Testis (tissue), 2 donors: ENCODE results near the gene FAM117B.

ENCODE experiments used
- POLR2A ChIP-seq: fragments of 450-650 bp; IDR thresholded peaks from one replicate; pipeline ENCODE4 v1.6.1; 2017; ENCODE audit warnings: antibody characterized with exemption, mild to moderate bottlenecking, moderate library complexity
- TF ChIP-seq, protein P1 (sequence below), 3 experiments: fragments of 450-650 bp in 2 of 3; fragments of 200-600 bp in 1 of 3; sonication (generic) in 1 of 3; IDR thresholded peaks; one replicate each; pipeline ENCODE4 v1.5.1; 2016 to 2019; ENCODE audit warnings: antibody characterized with exemption in 3 of 3, mild to moderate bottlenecking in 2 of 3, moderate library complexity in 1 of 3

DNA sequence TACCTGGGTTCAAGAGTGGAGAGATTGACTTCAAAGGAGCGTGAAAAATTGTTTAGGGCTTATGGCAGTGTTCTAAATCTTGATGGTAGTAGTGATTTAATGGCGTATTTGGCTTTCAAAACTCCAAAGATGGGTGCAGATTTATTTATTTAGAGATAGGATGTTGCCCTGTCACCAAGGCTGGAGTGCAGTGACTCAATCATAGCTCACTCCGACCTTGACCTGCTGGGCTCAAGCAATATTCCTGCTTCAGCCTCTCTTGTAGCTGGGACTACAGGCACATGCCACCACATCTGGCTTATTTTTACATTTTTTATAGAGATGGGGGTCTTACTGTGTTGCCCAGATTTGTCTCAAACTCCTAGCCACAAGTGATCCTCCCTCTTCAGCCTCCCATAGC, 52.5 kb downstream of the FAM117B start:
- TF ChIP-seq, protein P1, sequence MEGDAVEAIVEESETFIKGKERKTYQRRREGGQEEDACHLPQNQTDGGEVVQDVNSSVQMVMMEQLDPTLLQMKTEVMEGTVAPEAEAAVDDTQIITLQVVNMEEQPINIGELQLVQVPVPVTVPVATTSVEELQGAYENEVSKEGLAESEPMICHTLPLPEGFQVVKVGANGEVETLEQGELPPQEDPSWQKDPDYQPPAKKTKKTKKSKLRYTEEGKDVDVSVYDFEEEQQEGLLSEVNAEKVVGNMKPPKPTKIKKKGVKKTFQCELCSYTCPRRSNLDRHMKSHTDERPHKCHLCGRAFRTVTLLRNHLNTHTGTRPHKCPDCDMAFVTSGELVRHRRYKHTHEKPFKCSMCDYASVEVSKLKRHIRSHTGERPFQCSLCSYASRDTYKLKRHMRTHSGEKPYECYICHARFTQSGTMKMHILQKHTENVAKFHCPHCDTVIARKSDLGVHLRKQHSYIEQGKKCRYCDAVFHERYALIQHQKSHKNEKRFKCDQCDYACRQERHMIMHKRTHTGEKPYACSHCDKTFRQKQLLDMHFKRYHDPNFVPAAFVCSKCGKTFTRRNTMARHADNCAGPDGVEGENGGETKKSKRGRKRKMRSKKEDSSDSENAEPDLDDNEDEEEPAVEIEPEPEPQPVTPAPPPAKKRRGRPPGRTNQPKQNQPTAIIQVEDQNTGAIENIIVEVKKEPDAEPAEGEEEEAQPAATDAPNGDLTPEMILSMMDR (IDR thresholded peaks at IDR 0.05) = no peak
- TF ChIP-seq POLR2A = no peak
